Activated CD8-positive, alpha-beta memory T cell treated with anti-CD3 and anti-CD28 coated beads, Interleukin-2, amount 50 U/mL, for 24 hours (primary cell): ENCODE measurements around the gene IZUMO2.
"Not testable (repeated sequence)": the region's sequence is repeated elsewhere in the genome, so short reads cannot be mapped to it uniquely, and the experiment has no call there.

Source experiments
- DNase-seq: peaks from one replicate; pipeline ENCODE4 v3.0.0-alpha.2; 2020; ENCODE audit errors: extremely low read depth

IZUMO2 gene

DNA sequence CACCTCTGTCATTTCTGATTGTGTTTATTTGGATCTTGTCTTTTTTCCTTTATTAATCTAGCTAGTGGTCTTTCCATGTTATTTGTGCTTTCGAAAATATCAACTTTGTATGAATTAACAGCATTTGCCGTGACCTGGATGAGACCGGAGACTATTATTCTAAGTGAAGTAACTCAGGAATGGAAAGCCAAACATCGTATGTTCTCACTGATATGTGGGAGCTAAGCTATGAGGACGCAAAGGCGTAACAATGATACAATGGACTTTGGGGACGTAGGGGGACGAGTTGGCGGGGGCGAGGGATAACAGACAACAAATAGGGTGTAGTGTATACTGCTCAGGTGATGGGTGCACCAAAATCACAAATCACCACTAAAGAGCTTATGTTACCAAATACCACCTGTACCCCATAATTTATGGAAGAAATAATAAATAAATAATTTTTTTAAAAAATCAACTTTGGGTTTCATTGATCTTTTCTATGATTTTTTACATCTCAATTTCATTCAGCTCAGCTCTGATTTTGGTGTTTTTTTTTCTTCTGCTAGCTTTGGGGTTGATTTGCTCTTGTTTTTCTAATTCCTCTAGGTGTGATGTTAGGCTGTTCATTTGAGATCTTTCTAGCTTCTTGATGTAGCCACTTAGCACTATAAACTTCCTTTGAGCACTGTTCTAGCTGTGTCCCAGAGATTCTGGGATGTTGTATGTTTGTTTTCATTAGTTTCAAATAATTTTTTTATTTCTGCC is 27.1 kb downstream of the IZUMO2 start:
- DNase-seq = not testable (repeated sequence)

DNA sequence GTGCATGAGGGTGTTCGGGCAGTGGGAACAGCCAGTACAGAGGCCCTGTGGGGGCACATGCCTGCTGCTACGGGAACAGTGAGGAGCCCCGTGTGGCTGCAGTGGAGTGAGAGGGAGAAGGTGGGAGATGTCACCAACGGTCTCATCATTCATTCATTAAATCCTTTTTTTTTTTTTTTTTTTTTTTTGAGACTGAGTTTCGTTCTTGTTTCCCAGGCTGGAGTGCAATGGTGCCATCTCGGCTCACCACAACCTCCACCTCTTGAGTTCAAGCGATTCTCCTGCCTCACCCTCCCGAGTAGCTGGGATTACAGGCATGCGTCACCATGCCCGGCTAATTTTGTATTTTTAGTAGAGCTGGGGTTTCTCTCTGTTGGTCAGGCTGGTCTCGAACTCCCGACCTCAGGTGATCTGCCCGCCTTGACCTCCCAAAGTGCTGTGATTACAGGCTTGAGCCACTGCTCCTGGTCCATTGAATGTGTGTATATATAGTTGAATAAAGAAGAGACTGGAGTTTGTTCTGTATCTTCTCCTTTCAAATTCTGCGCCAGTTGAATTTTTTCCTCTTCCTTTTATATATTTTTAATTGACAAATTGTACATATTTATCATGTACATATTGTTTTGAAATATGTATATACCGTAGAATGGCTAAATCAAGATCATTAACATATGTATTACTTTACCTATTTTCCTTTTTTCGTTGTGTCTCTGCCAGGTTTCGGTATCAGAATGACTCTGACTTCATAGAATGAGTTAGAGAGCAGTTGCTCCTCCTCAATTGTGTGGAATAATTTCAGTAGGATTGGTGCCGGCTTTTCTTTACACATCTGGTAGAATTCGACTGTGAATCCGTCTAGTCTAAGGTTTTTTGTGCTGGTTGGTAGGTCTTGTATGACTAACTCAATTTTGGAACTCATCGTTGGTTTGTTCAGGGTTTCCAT is 28.0 kb downstream of the IZUMO2 start:
- not testable (repeated sequence) for DNase-seq

DNA sequence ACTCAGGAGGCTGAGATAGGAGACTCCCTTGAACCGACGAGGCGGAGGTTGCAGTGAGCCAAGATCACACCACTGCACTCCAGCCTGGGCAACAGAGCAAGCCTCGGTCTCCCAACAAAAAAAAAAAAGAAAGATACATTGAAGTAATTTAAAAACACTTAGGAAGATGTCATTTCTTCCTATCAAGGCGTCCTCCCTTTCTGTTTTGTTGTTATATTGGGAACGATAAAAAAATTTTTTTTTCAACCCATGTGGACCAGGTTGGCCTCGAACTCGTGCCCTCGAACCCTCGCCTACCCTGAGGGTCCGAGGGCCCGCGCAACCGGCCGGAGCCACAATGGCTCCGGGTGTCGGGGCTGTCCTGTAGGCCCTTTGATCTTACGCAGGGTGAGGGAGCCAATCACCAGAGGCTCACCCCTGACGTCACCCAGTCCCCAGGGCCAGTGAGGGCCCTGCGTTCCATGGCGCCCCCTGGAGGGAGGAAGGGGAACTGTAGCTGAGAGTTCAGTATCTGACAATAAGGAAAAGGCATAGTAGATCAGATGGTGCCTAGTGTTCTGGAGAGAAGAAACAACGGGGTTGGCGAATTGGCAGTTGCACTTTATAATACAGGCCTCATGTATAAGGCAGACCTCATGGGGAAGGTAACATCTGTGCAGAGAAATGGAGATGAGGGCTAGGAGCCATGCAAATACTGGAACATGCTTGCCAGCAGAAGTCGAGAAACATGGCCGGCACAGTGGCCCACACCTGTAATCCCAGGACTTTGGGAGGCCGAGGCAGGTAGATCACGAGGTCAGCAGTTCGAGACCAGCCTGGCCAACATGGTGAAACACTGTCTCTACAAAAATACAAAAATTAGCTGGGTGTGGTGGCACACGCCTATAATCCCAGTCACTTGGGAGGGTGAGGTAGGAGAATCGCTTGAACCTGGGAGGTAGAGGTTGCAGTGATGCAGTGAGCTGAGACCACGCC is 29.3 kb downstream of the IZUMO2 start:
- DNase-seq = not testable (repeated sequence)

DNA sequence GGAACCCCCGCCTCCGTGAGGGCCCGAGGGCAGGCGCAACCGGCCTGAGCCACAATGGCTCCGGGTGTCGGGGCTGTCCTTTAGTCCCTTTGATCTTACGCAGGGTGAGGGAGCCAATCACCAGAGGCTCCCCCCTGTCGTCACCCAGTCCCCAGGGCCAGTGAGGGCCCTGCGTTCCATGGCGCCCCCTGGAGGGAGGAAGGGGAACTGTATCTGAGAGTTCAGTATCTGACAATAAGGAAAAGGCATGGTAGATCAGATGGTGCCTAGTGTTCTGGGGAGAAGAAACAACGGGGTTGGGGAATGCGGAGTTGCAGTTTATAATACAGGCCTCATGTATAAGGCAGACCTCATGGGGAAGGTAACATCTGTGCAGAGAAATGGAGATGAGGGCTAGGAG is 59.1 kb downstream of the IZUMO2 start:
- DNase-seq = not testable (repeated sequence)

DNA sequence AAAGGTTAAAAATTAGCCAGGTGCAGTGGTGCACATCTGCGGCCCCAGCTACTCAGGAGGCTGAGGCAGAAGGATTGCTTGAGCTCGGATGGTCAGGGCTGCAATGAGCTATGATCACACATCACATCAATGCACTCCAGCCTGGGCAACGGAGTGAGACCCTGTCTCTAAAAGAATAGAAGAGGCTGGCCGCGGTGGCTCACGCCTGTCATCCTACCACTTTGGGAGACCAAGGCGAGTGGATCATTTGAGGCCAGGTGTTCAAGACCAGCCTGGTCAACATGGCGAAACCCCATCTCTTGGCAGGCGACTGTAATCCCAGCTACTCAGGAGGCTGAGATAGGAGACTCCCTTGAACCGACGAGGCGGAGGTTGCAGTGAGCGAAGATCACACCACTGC is 59.7 kb downstream of the IZUMO2 start:
- not testable (repeated sequence) for DNase-seq
